HepG2 (cell line): ENCODE results near the gene ZNF524. TPM values are rescaled to one million over a fixed set of nuclear protein-coding genes. Genes with fewer than 3 reads are reported as not detected.
A peak's percentile ranks its signal among the peaks of the same experiment; 100 is the strongest.

Source experiments
- CC2D1A ChIP-seq: sonication (generic); formaldehyde crosslinking; IDR thresholded peaks from 2 replicates; pipeline ENCODE4 v1.8.1; 2023; ENCODE audit warnings: mild to moderate bottlenecking, missing genetic modification reagents
- EHMT2 ChIP-seq: fragments of 200-600 bp; sonication (generic); IDR thresholded peaks from 2 replicates; pipeline ENCODE4 v1.7.0; 2017; ENCODE audit warnings: antibody characterized with exemption, low read depth, low read length, borderline replicate concordance
- FOXC1 ChIP-seq: sonication (generic); formaldehyde crosslinking; IDR thresholded peaks from 2 replicates; pipeline ENCODE4 v1.8.0; 2022; ENCODE audit warnings: mild to moderate bottlenecking, missing genetic modification reagents, borderline replicate concordance
- HNRNPH1 ChIP-seq: fragments of 200-400 bp; formaldehyde crosslinking; optimal IDR thresholded peaks from 2 replicates; pipeline ENCODE3; 2017; ENCODE audit warnings: mild to moderate bottlenecking, low read depth, low read length
- LCORL ChIP-seq, 2 experiments: fragments of 450-650 bp in 1 of 2; sonication (generic) in 1 of 2; formaldehyde crosslinking in 1 of 2; IDR thresholded peaks; 2 replicates each; pipeline versions ENCODE4 v1.5.0 to v1.6.1; 2017 to 2020; ENCODE audit warnings: antibody characterized with exemption in 1 of 2, missing genetic modification reagents in 1 of 2
- NR1H2 ChIP-seq: sonication (generic); formaldehyde crosslinking; IDR thresholded peaks from 2 replicates; pipeline ENCODE4 v1.8.1; 2022; ENCODE audit warnings: low read depth, missing genetic modification reagents, borderline replicate concordance
- ZBTB2 ChIP-seq: sonication (generic); formaldehyde crosslinking; IDR thresholded peaks from 2 replicates; pipeline ENCODE4 v1.8.0; 2022; ENCODE audit warnings: low read depth, missing genetic modification reagents
- ZHX2 ChIP-seq, 2 experiments: sonication (generic) in 1 of 2; formaldehyde crosslinking in 1 of 2; IDR thresholded peaks; 2 replicates each; pipeline versions ENCODE4 v1.6.1 to v1.9.0; 2014 to 2022; ENCODE audit warnings: antibody characterized with exemption in 1 of 2, borderline replicate concordance in 1 of 2, inconsistent platforms in 1 of 2, low read depth in 1 of 2, missing genetic modification reagents in 1 of 2
- ZNF225 ChIP-seq: sonication (generic); formaldehyde crosslinking; IDR thresholded peaks from 2 replicates; pipeline ENCODE4 v1.4.0; 2020; ENCODE audit warnings: mild to moderate bottlenecking, missing genetic modification reagents
- ZNF790 ChIP-seq: sonication (generic); formaldehyde crosslinking; IDR thresholded peaks from 2 replicates; pipeline ENCODE4 v1.8.0; 2022; ENCODE audit warnings: missing genetic modification reagents, mild to moderate bottlenecking, borderline replicate concordance
- polyA plus RNA-seq, 8 experiments: library from polyadenylated mRNA; depleted of rRNA in 3 of 8; stranded (reverse) in 7 of 8; unstranded in 1 of 8; fragments of >200 nt; fragmentation: Illumina TruSeq in 4 of 8; extraction: Trizol in 4 of 8; gene quantifications; 2 replicates each; pipeline versions ENCODE4 v1.2.1 to v1.2.3, GENCODE V29; 2011 to 2016; ENCODE audit warnings: low read depth in 4 of 8, missing spikeins in 1 of 8, mixed read lengths in 1 of 8; ENCODE audit not compliant: insufficient read depth in 1 of 8
- total RNA-seq, 5 experiments: library from RNA; depleted of rRNA; stranded (reverse); fragments of >200 nt; fragmentation: Illumina TruSeq; extraction: Trizol; gene quantifications; 2 replicates each; pipeline ENCODE4 v1.2.3, GENCODE V29; 2016; ENCODE audit warnings: low read depth in 1 of 5
- TF ChIP-seq, protein P1 (sequence below): sonication (generic); formaldehyde crosslinking; IDR thresholded peaks from 2 replicates; pipeline ENCODE4 v1.5.0; 2020; ENCODE audit warnings: mild to moderate bottlenecking, missing genetic modification reagents, borderline replicate concordance
- TF ChIP-seq, protein P2 (sequence below): sonication (generic); formaldehyde crosslinking; IDR thresholded peaks from 2 replicates; pipeline ENCODE4 v1.8.0; 2022; ENCODE audit warnings: mild to moderate bottlenecking, missing genetic modification reagents, borderline replicate concordance

ZNF524 gene
- total and polyA plus RNA-seq, 2 of the 13 experiments (the other 11 are each of a cell fraction or from before 2014, with no cell fraction given): 3.2 to 4.6 TPM

- 0 out of 2 replicates have a peak, but pooled peaks have one; percentile 35 for TF ChIP-seq ZHX2 (IDR thresholded peaks at IDR 0.05; ENCODE audit: low read depth)
- TF ChIP-seq ZHX2 (CRISPR knock-in tag; IDR thresholded peaks at IDR 0.05; ENCODE audit: borderline replicate concordance): no peak; the same call in 1 of the 2 replicates
- TF ChIP-seq, protein P1, sequence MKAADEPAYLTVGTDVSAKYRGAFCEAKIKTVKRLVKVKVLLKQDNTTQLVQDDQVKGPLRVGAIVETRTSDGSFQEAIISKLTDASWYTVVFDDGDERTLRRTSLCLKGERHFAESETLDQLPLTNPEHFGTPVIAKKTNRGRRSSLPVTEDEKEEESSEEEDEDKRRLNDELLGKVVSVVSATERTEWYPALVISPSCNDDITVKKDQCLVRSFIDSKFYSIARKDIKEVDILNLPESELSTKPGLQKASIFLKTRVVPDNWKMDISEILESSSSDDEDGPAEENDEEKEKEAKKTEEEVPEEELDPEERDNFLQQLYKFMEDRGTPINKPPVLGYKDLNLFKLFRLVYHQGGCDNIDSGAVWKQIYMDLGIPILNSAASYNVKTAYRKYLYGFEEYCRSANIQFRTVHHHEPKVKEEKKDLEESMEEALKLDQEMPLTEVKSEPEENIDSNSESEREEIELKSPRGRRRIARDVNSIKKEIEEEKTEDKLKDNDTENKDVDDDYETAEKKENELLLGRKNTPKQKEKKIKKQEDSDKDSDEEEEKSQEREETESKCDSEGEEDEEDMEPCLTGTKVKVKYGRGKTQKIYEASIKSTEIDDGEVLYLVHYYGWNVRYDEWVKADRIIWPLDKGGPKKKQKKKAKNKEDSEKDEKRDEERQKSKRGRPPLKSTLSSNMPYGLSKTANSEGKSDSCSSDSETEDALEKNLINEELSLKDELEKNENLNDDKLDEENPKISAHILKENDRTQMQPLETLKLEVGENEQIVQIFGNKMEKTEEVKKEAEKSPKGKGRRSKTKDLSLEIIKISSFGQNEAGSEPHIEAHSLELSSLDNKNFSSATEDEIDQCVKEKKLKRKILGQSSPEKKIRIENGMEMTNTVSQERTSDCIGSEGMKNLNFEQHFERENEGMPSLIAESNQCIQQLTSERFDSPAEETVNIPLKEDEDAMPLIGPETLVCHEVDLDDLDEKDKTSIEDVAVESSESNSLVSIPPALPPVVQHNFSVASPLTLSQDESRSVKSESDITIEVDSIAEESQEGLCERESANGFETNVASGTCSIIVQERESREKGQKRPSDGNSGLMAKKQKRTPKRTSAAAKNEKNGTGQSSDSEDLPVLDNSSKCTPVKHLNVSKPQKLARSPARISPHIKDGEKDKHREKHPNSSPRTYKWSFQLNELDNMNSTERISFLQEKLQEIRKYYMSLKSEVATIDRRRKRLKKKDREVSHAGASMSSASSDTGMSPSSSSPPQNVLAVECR: peak; percentile 70
- TF ChIP-seq HNRNPH1: peak; percentile 25
- TF ChIP-seq, protein P2, sequence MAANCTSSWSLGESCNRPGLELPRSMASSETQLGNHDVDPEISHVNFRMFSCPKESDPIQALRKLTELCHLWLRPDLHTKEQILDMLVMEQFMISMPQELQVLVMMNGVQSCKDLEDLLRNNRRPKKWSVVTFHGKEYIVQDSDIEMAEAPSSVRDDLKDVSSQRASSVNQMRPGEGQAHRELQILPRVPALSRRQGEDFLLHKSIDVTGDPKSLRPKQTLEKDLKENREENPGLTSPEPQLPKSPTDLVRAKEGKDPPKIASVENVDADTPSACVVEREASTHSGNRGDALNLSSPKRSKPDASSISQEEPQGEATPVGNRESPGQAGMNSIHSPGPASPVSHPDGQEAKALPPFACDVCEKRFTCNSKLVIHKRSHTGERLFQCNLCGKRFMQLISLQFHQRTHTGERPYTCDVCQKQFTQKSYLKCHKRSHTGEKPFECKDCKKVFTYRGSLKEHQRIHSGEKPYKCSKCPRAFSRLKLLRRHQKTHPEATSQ (CRISPR knock-in tag): no peak; the same call in 1 of the 2 replicates
- no peak for TF ChIP-seq ZNF225 (CRISPR knock-in tag)
- TF ChIP-seq FOXC1 (CRISPR knock-in tag): no peak
- TF ChIP-seq NR1H2 (CRISPR knock-in tag): 0 out of 2 replicates have a peak, but pooled peaks have one; percentile 40
- TF ChIP-seq LCORL (IDR thresholded peaks at IDR 0.05): no peak
- TF ChIP-seq LCORL (CRISPR knock-in tag; IDR thresholded peaks at IDR 0.05): 0 out of 2 replicates have a peak, but pooled peaks have one; percentile 35
- peak; percentile 37; the same call in 1 of the 2 replicates for TF ChIP-seq ZBTB2 (CRISPR knock-in tag)
- TF ChIP-seq EHMT2: no peak
- TF ChIP-seq ZNF790 (CRISPR knock-in tag): peak; percentile 77; the same call in 1 of the 2 replicates
- TF ChIP-seq CC2D1A (CRISPR knock-in tag): no peak
These were observed 43.2 kb downstream of the ZNF524 start, which contains the start of gene ZNF581 (continued) for GRCh38 chr19:55643003-55643886.
